IMR-90 (cell line): ENCODE data around the gene NACC1. TPM values are rescaled to one million over a fixed set of nuclear protein-coding genes. Genes with fewer than 3 reads are reported as not detected.

ENCODE experiments used
- ATAC-seq: fragments of 200-7000 bp; cut with Tn5 transposase; 2 replicates; pipeline ENCODE4 v1.9.1; 2020; ENCODE audit warnings: low read depth, mild to moderate bottlenecking, moderate library complexity
- BruUV-seq: library from RNA; stranded (reverse); fragments of 400-500 nt; replicated peaks from 2 replicates; lab custom pipeline; 2021; lab: Mats Ljungman, UMichigan
- CTCF ChIA-PET: fragments of 300-600 bp; formaldehyde crosslinking; extraction: SDS; loops from one replicate; lab custom pipeline; 2021; ENCODE audit warnings: antibody characterized with exemption; lab: Yijun Ruan, JAX
- POLR2A ChIA-PET: fragments of 300-600 bp; sonication (Branson Sonifier 250); formaldehyde crosslinking; loops from one replicate; lab custom pipeline; 2022; ENCODE audit warnings: antibody characterized with exemption; ENCODE audit not compliant: unreplicated experiment; lab: Charles Lee
- DNase-seq: peaks from one replicate; pipeline ENCODE4 v3.0.0; 2013
- H2AFZ ChIP-seq: replicated peaks from 2 replicates; pipeline ENCODE3; 2013; ENCODE audit warnings: low read length, mild to moderate bottlenecking; ENCODE audit not compliant: poor library complexity
- H2AK5ac ChIP-seq: 2 replicates; pipeline ENCODE4 v1.6.1; 2013; ENCODE audit warnings: low read depth, low read length, inconsistent platforms
- H2AK9ac ChIP-seq: replicated peaks from 2 replicates; pipeline ENCODE3; 2013; ENCODE audit warnings: mild to moderate bottlenecking, low read depth, low read length, moderate library complexity; ENCODE audit not compliant: poor library complexity
- H2BK120ac ChIP-seq: 2 replicates; pipeline ENCODE4 v1.6.1; 2013; ENCODE audit warnings: low read depth, low read length, inconsistent platforms
- H2BK15ac ChIP-seq: 3 replicates; pipeline ENCODE4 v1.6.1; 2013; ENCODE audit warnings: low read depth, low read length, inconsistent platforms
- H2BK20ac ChIP-seq: 2 replicates; pipeline ENCODE4 v1.6.1; 2013; ENCODE audit warnings: low read depth, mild to moderate bottlenecking, inconsistent platforms, low read length, moderate library complexity
- H2BK5ac ChIP-seq: 2 replicates; pipeline ENCODE4 v1.6.1; 2013; ENCODE audit warnings: mild to moderate bottlenecking, low read depth, low read length, inconsistent platforms; ENCODE audit not compliant: poor library complexity, severe bottlenecking
- H3K14ac ChIP-seq: replicated peaks from 2 replicates; pipeline ENCODE4 v1.6.1; 2013; ENCODE audit warnings: low read depth, low read length, inconsistent platforms
- H3K18ac ChIP-seq: 2 replicates; pipeline ENCODE4 v1.6.1; 2013; ENCODE audit warnings: low read depth, low read length, control low read depth
- H3K23ac ChIP-seq: 2 replicates; pipeline ENCODE4 v1.6.1; 2013; ENCODE audit warnings: low read depth, low read length, inconsistent platforms
- H3K27ac ChIP-seq: 2 replicates; pipeline ENCODE4 v1.5.1; 2013; ENCODE audit warnings: mild to moderate bottlenecking, control low read depth, low read length; ENCODE audit not compliant: insufficient read depth
- H3K27me3 ChIP-seq: 2 replicates; pipeline ENCODE4 v1.6.1; 2013; ENCODE audit warnings: low read length; ENCODE audit not compliant: control insufficient read depth, insufficient read depth
- H3K36me3 ChIP-seq: 2 replicates; pipeline ENCODE4 v1.6.1; 2013; ENCODE audit warnings: low read length, mixed read lengths; ENCODE audit not compliant: control insufficient read depth, insufficient read depth
- H3K4ac ChIP-seq: 2 replicates; pipeline ENCODE4 v1.6.1; 2013; ENCODE audit warnings: low read depth, low read length, inconsistent platforms
- H3K4me1 ChIP-seq: 2 replicates; pipeline ENCODE4 v1.6.1; 2013; ENCODE audit warnings: low read length, mixed read lengths; ENCODE audit not compliant: control insufficient read depth, insufficient read depth
- H3K4me2 ChIP-seq: 2 replicates; pipeline ENCODE4 v1.6.1; 2013; ENCODE audit warnings: low read depth, mild to moderate bottlenecking, control low read depth, low read length, moderate library complexity
- H3K4me3 ChIP-seq: 2 replicates; pipeline ENCODE4 v1.5.1; 2013; ENCODE audit warnings: low read depth, mild to moderate bottlenecking, control low read depth, low read length, moderate library complexity; ENCODE audit not compliant: insufficient read depth
- H3K56ac ChIP-seq: 2 replicates; pipeline ENCODE4 v1.6.1; 2013; ENCODE audit warnings: low read length, inconsistent platforms; ENCODE audit not compliant: insufficient read depth; ENCODE audit errors: extremely low read depth
- H3K79me1 ChIP-seq, 2 experiments: 2 replicates each; pipeline ENCODE4 v1.6.1; 2013; ENCODE audit warnings: low read length in 2 of 2, inconsistent platforms in 1 of 2, low read depth in 1 of 2
- H3K9ac ChIP-seq: 2 replicates; pipeline ENCODE4 v1.6.1; 2013; ENCODE audit warnings: low read depth, low read length, control low read depth
- H3K9me1 ChIP-seq: 2 replicates; pipeline ENCODE4 v1.6.1; 2013; ENCODE audit warnings: low read length, inconsistent platforms; ENCODE audit not compliant: insufficient read depth
- H3K9me3 ChIP-seq: 2 replicates; pipeline ENCODE4 v1.6.1; 2013; ENCODE audit warnings: low read length; ENCODE audit not compliant: control insufficient read depth, insufficient read depth
- H4K20me1 ChIP-seq: 2 replicates; pipeline ENCODE4 v1.6.1; 2013; ENCODE audit warnings: low read length, inconsistent platforms; ENCODE audit not compliant: insufficient read depth
- H4K5ac ChIP-seq: 2 replicates; pipeline ENCODE4 v1.6.1; 2013; ENCODE audit warnings: mild to moderate bottlenecking, low read depth, low read length, control low read depth
- H4K8ac ChIP-seq, 2 experiments: 2 replicates each; pipeline ENCODE4 v1.6.1; 2013; ENCODE audit warnings: low read depth in 2 of 2, low read length in 2 of 2, control low read depth in 1 of 2, inconsistent platforms in 1 of 2
- H4K91ac ChIP-seq: 2 replicates; pipeline ENCODE4 v1.6.1; 2013; ENCODE audit warnings: low read depth, low read length, inconsistent platforms; ENCODE audit not compliant: insufficient read depth
- BHLHE40 ChIP-seq: fragments of 150-350 bp; IDR thresholded peaks from 2 replicates; pipeline ENCODE4 v1.6.1; 2016; ENCODE audit warnings: mild to moderate bottlenecking, low read depth, low read length
- CEBPB ChIP-seq: IDR thresholded peaks from 2 replicates; pipeline ENCODE4 v1.6.1; 2012; ENCODE audit warnings: low read depth, low read length, improper control_type of control experiment
- CTCF ChIP-seq: conservative IDR thresholded peaks from 2 replicates; pipeline ENCODE4 v1.5.1; 2012; ENCODE audit warnings: mild to moderate bottlenecking, low read depth, low read length, improper control_type of control experiment
- ELK1 ChIP-seq: fragments of 150-350 bp; IDR thresholded peaks from 2 replicates; pipeline ENCODE4 v1.6.1; 2016; ENCODE audit warnings: low read depth, mild to moderate bottlenecking, low read length, moderate library complexity, borderline replicate concordance
- MAFK ChIP-seq: IDR thresholded peaks from 2 replicates; pipeline ENCODE4 v1.6.1; 2012; ENCODE audit warnings: low read depth, low read length, improper control_type of control experiment
- MAZ ChIP-seq: IDR thresholded peaks from 2 replicates; pipeline ENCODE4 v1.6.1; 2012; ENCODE audit warnings: low read depth, mild to moderate bottlenecking, low read length, improper control_type of control experiment, moderate library complexity, borderline replicate concordance
- NFE2L2 ChIP-seq: fragments of 150-350 bp; IDR thresholded peaks from 2 replicates; pipeline ENCODE4 v1.6.1; 2016; ENCODE audit warnings: low read depth, mild to moderate bottlenecking, low read length
- POLR2A ChIP-seq: IDR thresholded peaks from 2 replicates; pipeline ENCODE4 v1.6.1; 2012; ENCODE audit warnings: mild to moderate bottlenecking, low read depth, low read length
- RAD21 ChIP-seq: IDR thresholded peaks from 2 replicates; pipeline ENCODE4 v1.6.1; 2012; ENCODE audit warnings: low read length, improper control_type of control experiment
- RCOR1 ChIP-seq: IDR thresholded peaks from 2 replicates; pipeline ENCODE4 v1.6.1; 2012; ENCODE audit warnings: mild to moderate bottlenecking, low read length, improper control_type of control experiment; ENCODE audit not compliant: insufficient replicate concordance
- RFX5 ChIP-seq: IDR thresholded peaks from 2 replicates; pipeline ENCODE4 v1.8.0; 2012; ENCODE audit warnings: low read depth, mild to moderate bottlenecking, low read length, moderate library complexity
- SMC3 ChIP-seq: fragments of 150-350 bp; IDR thresholded peaks from 2 replicates; pipeline ENCODE4 v1.6.1; 2016; ENCODE audit warnings: low read depth, mild to moderate bottlenecking, antibody characterized with exemption, low read length, moderate library complexity
- WGBS, 2 experiments: methylation state at CpG; one replicate each; pipeline versions ENCODE4 v1.1.5 to v1.1.7; 2013; ENCODE audit warnings: missing lambda C conversion rate in 2 of 2; ENCODE audit not compliant: insufficient read length in 1 of 2; ENCODE audit errors: extremely low coverage in 2 of 2; 5-methylcytosine and 5-hydroxymethylcytosine counted together
- dilution Hi-C: fragments of 300-500 bp; cut with HindIII; formaldehyde crosslinking; loops from one replicate; pipeline ENCODE4 v1.14.3; 2018; ENCODE audit warnings: low sequenced_read_pairs; ENCODE audit not compliant: unreplicated experiment
- in situ Hi-C: fragments of 300-500 bp; cut with MboI; formaldehyde crosslinking; loops from 3 replicates; pipeline ENCODE4 v1.14.3; 2019; ENCODE audit warnings: low sequenced_read_pairs, inconsistent platforms, mixed read lengths
- intact Hi-C: fragments of 100-400 bp; cut with micrococcal nuclease; formaldehyde crosslinking; loops from 2 replicates; pipeline ENCODE4 v1.10.0; 2022
- polyA plus RNA-seq, 3 experiments: library from polyadenylated mRNA; depleted of rRNA; stranded (reverse); fragments of >200 nt; gene quantifications; 2 replicates each; pipeline ENCODE4 v1.2.3, GENCODE V29; 2012; ENCODE audit warnings: low replicate concordance in 1 of 3
- total RNA-seq: library from RNA; depleted of rRNA; stranded (reverse); fragments of >200 nt; gene quantifications from 2 replicates; pipeline ENCODE4 v1.2.3, GENCODE V29; 2012

The NACC1 gene
- total and polyA plus RNA-seq, 2 of the 4 experiments (the other 2 are of a cell fraction), result 42.5 to 181 TPM

GRCh38 chr19:13086341-13086740 is 31.7 kb upstream of the NACC1 start:
- H3K14ac ChIP-seq, result no peak overlapping the region
- in situ Hi-C loops (no loop called here), dilution Hi-C loops (no loop called here), intact Hi-C loops (no loop called here)
- peaks cover 0 to 13% of the 10 kb centered on the region in 2 experiments; a peak in 1 of 4 replicates for H3K79me1 ChIP-seq
- no peak overlapping the region for H2BK15ac ChIP-seq
- no peak overlapping the region for H4K91ac ChIP-seq
- no peak overlapping the region for H3K27ac ChIP-seq
- H3K36me3 ChIP-seq, result peaks cover 55% of the 10 kb centered on the region
- no peaks in the 10 kb centered on the region for H3K27me3 ChIP-seq
- H2BK120ac ChIP-seq, result no peak overlapping the region
- H2BK20ac ChIP-seq, result no peak overlapping the region
- H2BK5ac ChIP-seq, result no peak overlapping the region
- H4K8ac ChIP-seq, result no peak overlapping the region
- no peak overlapping the region for H3K4me2 ChIP-seq
- H3K56ac ChIP-seq, result no peak overlapping the region
- POLR2A ChIA-PET, result no interaction called here
- no peak overlapping the region for H2AFZ ChIP-seq
- no peak overlapping the region for H2AK5ac ChIP-seq
- BruUV-seq, result no TSS peak
- H3K23ac ChIP-seq, result no peak overlapping the region
- H4K20me1 ChIP-seq, result 0 out of 2 replicates have a peak, but pooled peaks cover 3% of the 10 kb centered on the region
- no peak overlapping the region for H3K4me3 ChIP-seq
- WGBS, 2 experiments, result no CpG with 5 or more reads among the region's 2 CpGs
- H3K9ac ChIP-seq, result no peak overlapping the region
- no peaks in the 10 kb centered on the region for H3K9me1 ChIP-seq
- H3K18ac ChIP-seq, result no peak overlapping the region
- H3K9me3 ChIP-seq, result no peaks in the 10 kb centered on the region
- ATAC-seq, result no peak
- CTCF ChIA-PET, result interaction anchor here (0.9 kb wide), 1 partner anchor 52 kb away, joined by 3 read pairs; no protein-coding TSS in a partner anchor
- peaks cover 12% of the 10 kb centered on the region; the same call in 1 of the 2 replicates for H3K4me1 ChIP-seq
- no peak for TF ChIP-seq RAD21
- no peak for TF ChIP-seq MAZ
- no peak for TF ChIP-seq RFX5
- TF ChIP-seq MAFK, result no peak
- no peak for TF ChIP-seq BHLHE40
- no peak for TF ChIP-seq RCOR1
- no peak for TF ChIP-seq POLR2A
- TF ChIP-seq NFE2L2, result no peak
- TF ChIP-seq CEBPB, result no peak
- no peak for TF ChIP-seq SMC3
- TF ChIP-seq ELK1, result no peak
- TF ChIP-seq CTCF, result no peak
- no peak for DNase-seq
- H3K4ac ChIP-seq, result no peak overlapping the region
- no peak overlapping the region for H2AK9ac ChIP-seq
- H4K5ac ChIP-seq, result no peak overlapping the region
